Measurements from ENCODE around the gene CDKN2C. TPM values are rescaled to one million over a fixed set of nuclear protein-coding genes. Genes with fewer than 3 reads are reported as not detected.

CDKN2C gene
- total and polyA plus RNA-seq, 10 of the 15 experiments (the other 5 are each of a cell fraction or from before 2014, with no cell fraction given), result 3.3 to 11.7 (median 6.0) TPM

DNA sequence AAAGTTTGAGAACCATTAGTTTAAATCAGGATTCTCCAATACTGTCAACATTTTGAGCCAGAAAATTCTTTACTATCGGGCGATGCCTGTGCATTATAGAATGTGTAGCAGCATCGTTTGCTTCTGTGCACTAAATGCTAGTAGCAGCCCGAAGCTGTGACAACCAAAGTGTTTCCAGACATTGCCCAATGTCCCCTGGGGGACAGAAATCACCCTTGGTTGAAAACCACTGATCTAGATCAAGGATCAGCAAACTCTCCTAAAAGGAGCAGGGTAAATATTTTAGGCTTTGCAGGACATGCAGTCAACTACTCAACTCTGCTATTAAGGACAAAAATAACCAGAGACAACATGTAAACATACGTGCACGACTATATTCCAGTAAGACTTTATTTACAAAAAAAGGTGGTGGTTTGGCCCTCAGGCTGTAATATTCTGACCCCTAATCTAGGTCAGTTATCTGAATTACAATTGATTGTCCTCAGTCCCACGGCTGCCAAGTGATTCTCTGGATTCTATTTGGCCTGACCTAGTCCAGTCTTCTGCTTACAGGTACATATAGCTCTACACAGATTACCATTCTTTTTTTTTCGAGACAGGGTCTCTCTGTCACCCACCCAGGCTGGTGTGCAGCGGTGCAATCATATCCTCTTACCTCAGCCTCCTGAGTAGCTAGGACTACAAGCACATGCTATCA, 20.6 kb upstream of the CDKN2C start (continued):
- TF ChIP-seq CHD1 (IDR thresholded peaks at IDR 0.05; ENCODE audit: low read depth, low read length) (no peak), KDM1A (IDR thresholded peaks at IDR 0.05; ENCODE audit: borderline replicate concordance) (no peak), BMI1 (IDR thresholded peaks at IDR 0.05; ENCODE audit: borderline replicate concordance) (no peak), NRF1 (conservative IDR thresholded peaks at IDR 0.05; ENCODE audit: low read depth, low read length) (no peak), CREM (IDR thresholded peaks at IDR 0.05; ENCODE audit: low read depth) (no peak)
- TF ChIP-seq, protein P1, sequence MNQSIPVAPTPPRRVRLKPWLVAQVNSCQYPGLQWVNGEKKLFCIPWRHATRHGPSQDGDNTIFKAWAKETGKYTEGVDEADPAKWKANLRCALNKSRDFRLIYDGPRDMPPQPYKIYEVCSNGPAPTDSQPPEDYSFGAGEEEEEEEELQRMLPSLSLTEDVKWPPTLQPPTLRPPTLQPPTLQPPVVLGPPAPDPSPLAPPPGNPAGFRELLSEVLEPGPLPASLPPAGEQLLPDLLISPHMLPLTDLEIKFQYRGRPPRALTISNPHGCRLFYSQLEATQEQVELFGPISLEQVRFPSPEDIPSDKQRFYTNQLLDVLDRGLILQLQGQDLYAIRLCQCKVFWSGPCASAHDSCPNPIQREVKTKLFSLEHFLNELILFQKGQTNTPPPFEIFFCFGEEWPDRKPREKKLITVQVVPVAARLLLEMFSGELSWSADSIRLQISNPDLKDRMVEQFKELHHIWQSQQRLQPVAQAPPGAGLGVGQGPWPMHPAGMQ (IDR thresholded peaks at IDR 0.05; ENCODE audit: borderline replicate concordance), result no peak

DNA sequence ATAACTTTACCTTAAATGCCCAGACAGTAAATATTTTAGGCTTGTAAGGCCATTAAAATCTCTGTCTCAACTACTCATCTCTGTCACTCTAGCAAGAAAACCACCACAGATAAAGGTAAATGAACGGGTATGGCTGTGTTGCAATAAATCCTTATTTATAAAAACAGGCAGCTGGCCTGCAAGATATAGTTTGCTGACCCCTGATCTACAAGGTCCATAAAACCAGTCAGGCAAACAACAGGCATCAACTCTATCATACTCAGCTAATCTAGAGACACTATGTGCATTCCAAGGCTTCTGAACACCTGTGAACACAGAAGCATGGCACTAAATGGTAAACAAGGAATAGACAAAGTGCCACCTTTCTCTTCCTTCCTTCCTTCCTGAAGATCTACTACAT, 19.6 kb upstream of the CDKN2C start:
- no TSS peak for BruUV-seq (replicated peaks)
- POLR2A ChIA-PET, result no interaction called here
- intact Hi-C loops (cut with micrococcal nuclease; ENCODE audit: unreplicated experiment), result no loop called here
- H3K9me3 ChIP-seq (replicated peaks; ENCODE audit: control insufficient read depth, insufficient read depth, low read length), result no peaks in the 10 kb centered on the region
- 86% methylated on average over 1 of the region's 1 CpG for WGBS (ENCODE audit: insufficient coverage, insufficient replicate concordance, low lambda C conversion rate, missing lambda C conversion rate)
- H3K4me1 ChIP-seq (ENCODE audit: control insufficient read depth, insufficient read depth, low read length), result peaks cover 10% of the 10 kb centered on the region; the same call in 1 of the 2 replicates
- in situ Hi-C loops (cut with MboI), result no loop called here
- H3K4me3 ChIP-seq, result no peak overlapping the region
- H3K27me3 ChIP-seq (replicated peaks in 1 of 2; ENCODE audit: control insufficient read depth in 2 of 2, insufficient read depth in 2 of 2, low read length in 1 of 2), result no peaks in the 10 kb centered on the region
- DNase-seq (ENCODE audit: low read depth, low spot score) (no peak), ATAC-seq (no peak), FAIRE-seq (no peak)
- no peak overlapping the region for H3K4me2 ChIP-seq (ENCODE audit: control insufficient read depth, insufficient read depth)
- no peak overlapping the region for H3K9ac ChIP-seq (ENCODE audit: control insufficient read depth, insufficient read depth, low read length)
- SMC1A ChIA-PET (ENCODE audit: uncharacterized antibody, unreplicated experiment), result interaction anchor here (1.0 to 1.4 kb wide), 3 partner anchors 21 to 517 kb away, joined by 3 read pairs; no protein-coding TSS in a partner anchor
- H3K27ac ChIP-seq (ENCODE audit: control insufficient read depth, insufficient read depth), result no peak overlapping the region
- CTCF ChIA-PET, result interaction anchor here (0.8 to 1.8 kb wide), 4 partner anchors 21 to 241 kb away, joined by 3 to 10 read pairs (median 4); no protein-coding TSS in a partner anchor
- H2AFZ ChIP-seq (ENCODE audit: control insufficient read depth, low read depth, low read length), result no peak overlapping the region
- peaks cover 63% of the 10 kb centered on the region for H3K79me2 ChIP-seq (ENCODE audit: control insufficient read depth, insufficient read depth, low read length)
- H4K20me1 ChIP-seq (ENCODE audit: control insufficient read depth, insufficient read depth), result no peaks in the 10 kb centered on the region
- no peaks in the 10 kb centered on the region for H3K36me3 ChIP-seq (ENCODE audit: control insufficient read depth in 2 of 2, insufficient read depth in 2 of 2, low read length in 1 of 2)
- RAD21 ChIA-PET (ENCODE audit: unreplicated experiment), result no interaction called here
- TF ChIP-seq BRCA1 (IDR thresholded peaks at IDR 0.05; ENCODE audit: low read depth, low read length), result no peak
- no peak for TF ChIP-seq STAT3 (IDR thresholded peaks at IDR 0.05; ENCODE audit: low read depth, low read length)
- TF ChIP-seq CHD1 (IDR thresholded peaks at IDR 0.05; ENCODE audit: low read depth, low read length), result no peak
- TF ChIP-seq RAD21 (IDR thresholded peaks at IDR 0.05; ENCODE audit: insufficient read depth, low read depth, low read length), result no peak
- TF ChIP-seq RBBP5 (conservative IDR thresholded peaks at IDR 0.05), result no peak
- no peak for TF ChIP-seq TCF3 (IDR thresholded peaks at IDR 0.05; ENCODE audit: borderline replicate concordance, insufficient read depth, low read depth, low read length)
- TF ChIP-seq, protein P2, sequence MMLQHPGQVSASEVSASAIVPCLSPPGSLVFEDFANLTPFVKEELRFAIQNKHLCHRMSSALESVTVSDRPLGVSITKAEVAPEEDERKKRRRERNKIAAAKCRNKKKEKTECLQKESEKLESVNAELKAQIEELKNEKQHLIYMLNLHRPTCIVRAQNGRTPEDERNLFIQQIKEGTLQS (IDR thresholded peaks at IDR 0.05; ENCODE audit: borderline replicate concordance, extremely low read depth, low read depth, low read length), result no peak
- no peak for TF ChIP-seq NR2F1 (conservative IDR thresholded peaks at IDR 0.05)
- TF ChIP-seq, protein P3, sequence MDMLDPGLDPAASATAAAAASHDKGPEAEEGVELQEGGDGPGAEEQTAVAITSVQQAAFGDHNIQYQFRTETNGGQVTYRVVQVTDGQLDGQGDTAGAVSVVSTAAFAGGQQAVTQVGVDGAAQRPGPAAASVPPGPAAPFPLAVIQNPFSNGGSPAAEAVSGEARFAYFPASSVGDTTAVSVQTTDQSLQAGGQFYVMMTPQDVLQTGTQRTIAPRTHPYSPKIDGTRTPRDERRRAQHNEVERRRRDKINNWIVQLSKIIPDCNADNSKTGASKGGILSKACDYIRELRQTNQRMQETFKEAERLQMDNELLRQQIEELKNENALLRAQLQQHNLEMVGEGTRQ (IDR thresholded peaks at IDR 0.05; ENCODE audit: borderline replicate concordance, low read depth, low read length), result no peak
- no peak for TF ChIP-seq RELA (IDR thresholded peaks at IDR 0.05; ENCODE audit: borderline replicate concordance, partially characterized antibody)
- no peak for TF ChIP-seq YBX1 (IDR thresholded peaks at IDR 0.05)
- TF ChIP-seq, protein P4, sequence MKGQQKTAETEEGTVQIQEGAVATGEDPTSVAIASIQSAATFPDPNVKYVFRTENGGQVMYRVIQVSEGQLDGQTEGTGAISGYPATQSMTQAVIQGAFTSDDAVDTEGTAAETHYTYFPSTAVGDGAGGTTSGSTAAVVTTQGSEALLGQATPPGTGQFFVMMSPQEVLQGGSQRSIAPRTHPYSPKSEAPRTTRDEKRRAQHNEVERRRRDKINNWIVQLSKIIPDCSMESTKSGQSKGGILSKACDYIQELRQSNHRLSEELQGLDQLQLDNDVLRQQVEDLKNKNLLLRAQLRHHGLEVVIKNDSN (IDR thresholded peaks at IDR 0.05; ENCODE audit: borderline replicate concordance, extremely low read length, insufficient read depth, low read depth, low read length), result no peak
